Ectodermal cell (in vitro differentiated cells): ENCODE data around the gene HAX1.

Experiments
- H3K27ac ChIP-seq: 2 replicates; pipeline ENCODE4 v1.7.0; 2013; ENCODE audit warnings: mild to moderate bottlenecking, low read depth, low read length; ENCODE audit not compliant: insufficient read depth, poor library complexity, severe bottlenecking
- H3K27me3 ChIP-seq: 2 replicates; pipeline ENCODE4 v1.7.0; 2013; ENCODE audit warnings: mild to moderate bottlenecking, low read length; ENCODE audit not compliant: insufficient read depth, control insufficient read depth, poor library complexity, severe bottlenecking
- H3K36me3 ChIP-seq: one replicate; pipeline ENCODE4 v1.7.0; 2013; ENCODE audit warnings: low read length; ENCODE audit not compliant: control insufficient read depth, insufficient read depth
- H3K4me1 ChIP-seq: one replicate; pipeline ENCODE4 v1.7.0; 2013; ENCODE audit warnings: low read length; ENCODE audit not compliant: control insufficient read depth, insufficient read depth
- H3K4me3 ChIP-seq: 2 replicates; pipeline ENCODE4 v1.7.0; 2013; ENCODE audit warnings: low read depth, low read length, control low read depth; ENCODE audit not compliant: insufficient read depth
- H3K9me3 ChIP-seq: 2 replicates; pipeline ENCODE4 v1.7.0; 2013; ENCODE audit warnings: mild to moderate bottlenecking, low read length, moderate library complexity; ENCODE audit not compliant: control insufficient read depth
- WGBS, 2 experiments: methylation state at CpG; one replicate each; pipeline ENCODE4 v1.1.7; 2013; ENCODE audit warnings: missing lambda C conversion rate in 2 of 2; 5-methylcytosine and 5-hydroxymethylcytosine counted together

Gene HAX1

DNA sequence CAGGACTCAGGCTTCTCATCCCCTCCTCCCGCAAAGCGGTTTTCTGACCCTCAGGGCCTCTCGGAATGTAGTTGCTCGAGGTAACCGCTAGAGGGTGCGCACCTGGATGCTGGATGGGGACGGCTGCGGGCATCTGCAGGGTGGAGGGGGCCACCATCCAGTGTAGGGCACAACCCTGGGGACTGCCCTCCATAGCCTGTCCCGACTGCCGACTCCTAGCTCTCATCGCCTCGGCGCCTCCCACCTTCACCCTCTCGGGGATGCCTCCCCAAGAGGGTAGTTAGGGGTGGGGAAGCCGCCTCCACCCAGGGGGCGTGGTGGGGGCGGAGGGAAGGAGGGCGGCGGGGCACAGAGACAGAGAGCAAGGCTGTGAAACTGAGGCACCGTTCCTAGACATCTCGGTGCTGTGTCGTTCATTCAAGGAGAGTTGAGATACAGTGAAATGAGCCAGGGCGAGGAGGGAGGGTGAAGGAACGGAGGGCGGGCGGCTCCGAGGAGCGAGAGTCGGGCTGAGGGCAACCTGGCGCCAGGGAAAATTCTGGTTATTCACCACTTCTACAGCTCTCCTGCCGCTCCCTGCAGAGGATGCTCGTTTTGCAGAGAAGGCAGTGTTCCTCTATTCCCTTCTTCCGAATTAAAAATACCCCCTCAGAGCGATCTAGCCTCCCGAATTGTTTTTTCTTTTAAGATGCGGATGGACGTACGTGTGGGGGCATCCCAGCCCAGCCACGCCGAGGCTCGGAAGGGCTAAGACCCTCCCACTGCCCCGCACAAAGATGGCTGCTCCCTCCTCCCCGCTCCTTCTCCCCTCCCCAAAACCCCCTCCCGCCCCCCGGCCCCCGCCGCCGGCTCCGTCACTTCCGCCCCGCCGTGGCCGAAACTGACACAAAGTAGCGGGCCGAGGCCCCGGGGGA lies 52.5 kb downstream of the HAX1 start, which contains the start of gene ATP8B2:
TSS of gene ATP8B2 (plus strand) at position 857 of the 914 bp plus-strand sequence. CDS start 2,617 bp downstream, outside the sequence.
- no peaks in the 10 kb centered on the region for H3K36me3 ChIP-seq
- H3K4me1 ChIP-seq = peaks cover 28% of the 10 kb centered on the region
- peak within 1 kb of the TSS; percentile 50 for H3K4me3 ChIP-seq
- 0 to 1% methylated on average over 54 of the region's 56 CpGs for WGBS, 2 experiments
- no peaks in the 10 kb centered on the region for H3K9me3 ChIP-seq
- peak within 1 kb of the TSS; percentile 26 for H3K27ac ChIP-seq
- H3K27me3 ChIP-seq = no peaks in the 10 kb centered on the region
